NB4 (cell line): ENCODE results near the gene EHD3.

Experiments
- DNase-seq: peaks from one replicate; pipeline ENCODE4 v3.0.0; 2010; ENCODE audit warnings: low read depth
- H3K4me3 ChIP-seq: one replicate; pipeline ENCODE4 v1.5.1; 2011; ENCODE audit warnings: mild to moderate bottlenecking, low read depth, low read length, moderate library complexity
- MYC ChIP-seq: IDR thresholded peaks from 2 replicates; pipeline ENCODE4 v1.6.1; 2011; ENCODE audit warnings: low read depth, low read length
- POLR2A ChIP-seq: IDR thresholded peaks from 2 replicates; pipeline ENCODE4 v1.6.1; 2011; ENCODE audit warnings: mild to moderate bottlenecking; ENCODE audit not compliant: insufficient read length; ENCODE audit errors: extremely low read depth
- TF ChIP-seq, protein P1 (sequence below): IDR thresholded peaks from 2 replicates; pipeline ENCODE4 v1.6.1; 2011; ENCODE audit warnings: low read depth, low read length
- TF ChIP-seq, protein P2 (sequence below): IDR thresholded peaks from one replicate; pipeline ENCODE4 v1.5.1; 2012; ENCODE audit warnings: low read depth, low read length

The EHD3 gene

DNA sequence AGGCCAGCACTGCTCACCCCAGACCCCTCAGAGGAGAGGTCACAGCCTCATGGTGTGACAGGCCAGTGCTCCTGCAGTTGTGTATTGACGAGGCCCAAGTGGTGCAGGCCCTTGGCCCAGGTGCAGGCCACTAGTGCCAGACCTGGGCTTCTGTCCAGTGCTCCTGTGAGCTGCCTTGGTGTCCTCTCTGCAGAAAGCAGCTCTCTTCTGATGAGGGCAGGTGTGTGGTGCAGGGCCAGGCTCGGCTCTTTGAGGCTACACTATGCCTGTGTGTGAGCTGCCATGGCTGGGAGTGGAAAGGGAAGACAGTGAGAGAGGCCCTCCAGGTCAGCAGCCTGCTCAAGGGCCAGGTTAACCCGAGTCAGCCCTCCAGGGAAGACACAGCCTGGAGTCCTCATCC is 17.1 kb downstream of the EHD3 start:
- DNase-seq: no peak
- H3K4me3 ChIP-seq: no peak overlapping the region
- TF ChIP-seq POLR2A: no peak
- TF ChIP-seq, protein P1, sequence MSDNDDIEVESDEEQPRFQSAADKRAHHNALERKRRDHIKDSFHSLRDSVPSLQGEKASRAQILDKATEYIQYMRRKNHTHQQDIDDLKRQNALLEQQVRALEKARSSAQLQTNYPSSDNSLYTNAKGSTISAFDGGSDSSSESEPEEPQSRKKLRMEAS: no peak
- TF ChIP-seq, protein P2, sequence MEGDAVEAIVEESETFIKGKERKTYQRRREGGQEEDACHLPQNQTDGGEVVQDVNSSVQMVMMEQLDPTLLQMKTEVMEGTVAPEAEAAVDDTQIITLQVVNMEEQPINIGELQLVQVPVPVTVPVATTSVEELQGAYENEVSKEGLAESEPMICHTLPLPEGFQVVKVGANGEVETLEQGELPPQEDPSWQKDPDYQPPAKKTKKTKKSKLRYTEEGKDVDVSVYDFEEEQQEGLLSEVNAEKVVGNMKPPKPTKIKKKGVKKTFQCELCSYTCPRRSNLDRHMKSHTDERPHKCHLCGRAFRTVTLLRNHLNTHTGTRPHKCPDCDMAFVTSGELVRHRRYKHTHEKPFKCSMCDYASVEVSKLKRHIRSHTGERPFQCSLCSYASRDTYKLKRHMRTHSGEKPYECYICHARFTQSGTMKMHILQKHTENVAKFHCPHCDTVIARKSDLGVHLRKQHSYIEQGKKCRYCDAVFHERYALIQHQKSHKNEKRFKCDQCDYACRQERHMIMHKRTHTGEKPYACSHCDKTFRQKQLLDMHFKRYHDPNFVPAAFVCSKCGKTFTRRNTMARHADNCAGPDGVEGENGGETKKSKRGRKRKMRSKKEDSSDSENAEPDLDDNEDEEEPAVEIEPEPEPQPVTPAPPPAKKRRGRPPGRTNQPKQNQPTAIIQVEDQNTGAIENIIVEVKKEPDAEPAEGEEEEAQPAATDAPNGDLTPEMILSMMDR: no peak
- TF ChIP-seq MYC: no peak

DNA sequence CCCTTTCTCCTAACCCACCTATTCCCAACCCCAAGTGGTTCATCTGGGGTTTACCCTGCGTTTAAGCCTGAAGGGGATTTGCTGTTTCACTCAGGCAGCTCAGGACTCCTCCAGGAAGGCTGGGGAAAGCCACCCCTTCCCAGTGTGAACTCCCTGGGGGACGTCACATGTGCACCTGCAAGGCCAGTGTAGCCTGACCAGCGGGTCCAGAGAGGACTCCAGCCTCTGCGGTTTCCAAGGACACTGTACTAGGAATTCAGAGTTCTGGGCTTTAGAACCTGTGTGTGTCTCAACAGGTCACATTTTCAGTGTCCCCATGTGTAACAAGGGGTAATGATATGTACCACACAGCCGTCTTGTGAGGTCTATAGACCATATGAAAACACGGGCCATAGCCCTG is 17.9 kb downstream of the EHD3 start:
- TF ChIP-seq, protein P2: no peak
- no peak for TF ChIP-seq POLR2A
- no peak for TF ChIP-seq MYC
- TF ChIP-seq, protein P1: no peak
- no peak overlapping the region for H3K4me3 ChIP-seq
- DNase-seq: no peak

DNA sequence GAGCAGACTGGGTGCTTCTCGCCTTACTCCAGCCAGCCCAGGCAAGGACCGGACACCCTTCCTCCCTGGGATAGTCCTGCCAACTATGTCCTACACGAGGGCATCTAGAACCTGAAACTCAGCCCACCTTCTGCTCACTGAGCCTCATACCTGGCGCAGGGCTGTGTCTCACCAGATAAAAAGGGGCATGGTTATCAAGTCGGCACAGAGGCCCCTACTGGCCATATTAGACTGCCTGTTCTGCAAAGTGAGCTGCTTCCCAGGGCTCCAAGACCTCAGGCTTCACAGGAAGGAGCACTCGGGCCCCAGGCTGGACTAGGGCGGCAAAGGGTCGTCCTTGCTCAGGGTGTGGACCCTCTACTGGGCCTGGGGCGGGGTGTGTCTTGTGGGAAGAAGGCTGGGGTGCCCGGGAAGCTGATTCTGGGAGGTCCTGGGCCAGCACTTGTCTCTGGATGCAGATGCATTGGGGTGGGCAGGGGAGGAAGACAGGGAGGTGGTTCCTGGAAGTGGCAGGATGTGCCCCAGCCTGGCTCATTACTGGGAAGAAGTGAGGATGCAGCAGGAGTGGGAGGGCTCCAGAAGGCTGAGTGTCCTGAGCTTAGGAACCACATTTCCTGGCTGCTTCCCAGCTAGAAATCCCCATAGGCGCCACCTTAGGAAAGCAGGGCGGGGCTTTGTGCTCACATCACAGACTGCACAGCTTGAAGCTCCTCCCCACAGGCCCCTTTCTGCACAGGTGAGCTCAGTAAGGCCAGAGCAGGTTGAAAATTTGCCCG is 19.6 kb downstream of the EHD3 start:
- TF ChIP-seq MYC (no peak), POLR2A (no peak)
- TF ChIP-seq, protein P2: no peak
- TF ChIP-seq, protein P1: no peak
- DNase-seq: no peak
- H3K4me3 ChIP-seq: no peak overlapping the region

DNA sequence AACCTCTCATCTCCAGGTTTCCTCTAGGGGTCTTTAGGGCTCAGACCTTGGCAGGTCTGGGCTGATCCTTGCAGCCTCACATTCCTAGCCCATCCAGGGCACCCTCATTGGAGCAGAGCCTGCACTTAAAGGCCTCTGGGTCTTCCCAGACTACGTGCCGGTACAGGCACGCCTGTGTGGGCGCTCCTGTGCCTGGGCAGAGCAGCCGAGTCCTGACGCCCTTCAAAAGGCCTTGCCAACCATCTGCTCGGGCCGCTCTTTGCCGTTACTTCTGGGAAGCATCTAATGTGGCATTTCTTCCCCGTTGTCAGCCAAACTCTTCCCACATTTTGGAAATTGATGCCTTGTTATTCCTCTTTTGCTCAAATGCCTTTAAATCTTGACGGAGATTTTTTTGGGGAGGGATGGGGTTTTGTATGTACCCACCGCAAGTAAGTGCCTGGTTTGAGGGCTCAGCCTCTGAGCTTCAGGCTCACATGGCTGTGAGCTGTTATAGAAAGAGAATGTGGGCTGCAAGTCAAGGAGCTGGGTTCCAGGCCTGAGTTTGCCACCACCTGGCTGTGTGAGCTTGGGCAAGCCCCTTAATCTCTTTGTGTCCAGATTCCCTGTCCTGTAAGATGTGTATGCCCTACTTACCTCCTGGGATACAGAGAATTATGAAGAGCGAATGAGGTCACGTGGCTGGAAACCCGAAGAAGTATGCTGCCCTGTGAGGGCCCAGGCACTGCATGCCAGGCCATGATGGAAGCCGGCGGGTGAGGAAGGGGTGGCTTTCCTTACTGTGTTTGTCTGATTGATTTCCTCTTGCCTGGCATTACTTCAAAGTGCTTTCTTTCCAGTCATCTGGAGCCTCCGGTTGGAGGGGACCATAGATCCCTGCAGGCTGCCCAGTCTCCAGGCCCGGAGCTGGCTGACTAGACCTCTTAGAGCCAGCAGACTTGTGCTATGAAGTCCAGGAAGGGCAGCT is 20.6 kb downstream of the EHD3 start:
- DNase-seq: no peak
- H3K4me3 ChIP-seq: no peak overlapping the region
- TF ChIP-seq, protein P1: no peak
- TF ChIP-seq POLR2A (no peak), MYC (no peak)
- TF ChIP-seq, protein P2: no peak

DNA sequence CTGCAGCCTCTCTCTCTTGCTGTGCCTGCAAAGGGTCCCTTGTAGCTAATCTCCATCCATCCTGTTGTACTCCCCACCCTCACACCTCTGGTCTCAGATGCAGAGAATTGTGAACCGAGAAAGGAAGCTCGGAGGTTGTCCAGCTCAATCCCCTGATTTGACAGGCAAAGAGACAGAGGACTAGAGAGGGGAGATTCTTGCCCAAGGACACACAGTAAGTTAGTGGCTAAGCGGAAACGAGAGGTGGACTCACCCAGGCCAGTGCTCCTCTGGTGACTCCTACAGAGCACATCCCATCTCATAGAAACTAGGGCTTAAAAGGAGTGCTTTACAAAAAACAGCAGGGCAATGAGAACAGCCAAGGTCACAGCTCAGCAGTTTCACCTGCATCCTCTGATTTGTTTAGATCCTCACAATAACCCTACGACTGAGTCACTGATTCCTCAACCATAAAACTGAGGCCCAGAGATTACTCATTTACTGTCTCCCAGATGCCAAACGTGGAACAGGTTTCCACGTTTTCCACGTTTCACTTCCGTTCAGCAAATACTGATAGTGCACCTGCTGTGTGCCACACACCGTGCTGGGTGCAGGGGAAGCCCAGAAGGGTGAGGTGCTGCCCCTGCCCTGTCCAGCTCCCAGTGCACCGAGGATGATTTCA is 22.1 kb downstream of the EHD3 start:
- no peak overlapping the region for H3K4me3 ChIP-seq
- no peak for DNase-seq

More for the DNA sequence above, 22.1 kb downstream of the EHD3 start:
- TF ChIP-seq POLR2A (no peak), MYC (no peak)
- TF ChIP-seq, protein P2: no peak
